ENCODE results near the gene WBP1. TPM values are rescaled to one million over a fixed set of nuclear protein-coding genes. Genes with fewer than 3 reads are reported as not detected.

The WBP1 gene
- total RNA-seq, 1 experiment from 2014 or later = 54.8 TPM

DNA sequence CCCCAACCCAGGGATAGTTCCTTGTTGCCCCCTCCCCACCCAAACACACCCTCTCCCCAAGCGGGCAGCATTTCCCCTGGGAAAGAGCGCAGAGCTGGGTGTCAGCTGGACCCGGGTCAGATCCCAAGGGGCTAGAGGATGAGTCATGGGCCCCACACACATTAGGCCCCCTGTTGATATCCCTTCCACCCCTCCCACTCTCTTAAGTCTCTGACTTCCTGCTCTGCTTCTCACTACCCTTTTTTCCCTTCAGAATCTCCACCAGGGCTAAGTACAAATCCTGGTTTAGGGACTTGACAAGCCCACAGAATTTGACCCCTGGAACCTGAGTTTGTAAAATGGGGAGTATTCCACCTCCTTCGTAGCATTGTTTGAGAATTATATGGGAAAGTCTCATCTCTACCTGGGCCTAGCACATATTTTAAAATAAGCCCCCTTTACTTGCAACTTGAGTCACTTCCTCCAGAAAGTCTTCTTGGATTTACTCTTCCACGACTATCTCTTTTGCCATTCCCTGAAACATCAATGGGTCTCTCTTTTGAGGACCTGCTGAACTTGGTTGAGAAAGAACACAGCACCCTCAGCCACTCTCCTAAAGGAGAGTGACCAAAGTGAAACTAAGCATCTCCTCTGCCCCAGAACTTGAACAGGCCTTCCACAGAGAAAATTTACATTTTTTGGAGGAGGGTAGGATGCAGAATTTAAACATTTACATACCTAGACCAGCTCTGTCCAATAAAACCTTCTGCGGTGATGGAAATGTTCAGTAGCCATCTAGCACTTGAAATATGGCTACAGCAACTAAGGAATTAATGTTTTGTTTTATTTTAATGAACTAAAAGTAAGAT, 21.2 kb upstream of the WBP1 start:
- Histone ChIP-seq H3K4me3 (ENCODE audit: low read depth, low read length) (no peak overlapping the region), H3K9me3 (no peaks in the 10 kb centered on the region), H3K27me3 (replicated peaks; ENCODE audit: control insufficient read depth, insufficient read depth, low read length) (no peaks in the 10 kb centered on the region), H3K36me3 (ENCODE audit: control insufficient read depth, insufficient read depth, low read length) (peaks cover 8% of the 10 kb centered on the region), H3K4me1 (peaks cover 5% of the 10 kb centered on the region; the same call in 1 of the 2 replicates)
- ChIA-PET CTCF (no interaction called here), POLR2A (no interaction called here)
- no TSS peak for BruUV-seq (replicated peaks)
- TF ChIP-seq, protein P1, sequence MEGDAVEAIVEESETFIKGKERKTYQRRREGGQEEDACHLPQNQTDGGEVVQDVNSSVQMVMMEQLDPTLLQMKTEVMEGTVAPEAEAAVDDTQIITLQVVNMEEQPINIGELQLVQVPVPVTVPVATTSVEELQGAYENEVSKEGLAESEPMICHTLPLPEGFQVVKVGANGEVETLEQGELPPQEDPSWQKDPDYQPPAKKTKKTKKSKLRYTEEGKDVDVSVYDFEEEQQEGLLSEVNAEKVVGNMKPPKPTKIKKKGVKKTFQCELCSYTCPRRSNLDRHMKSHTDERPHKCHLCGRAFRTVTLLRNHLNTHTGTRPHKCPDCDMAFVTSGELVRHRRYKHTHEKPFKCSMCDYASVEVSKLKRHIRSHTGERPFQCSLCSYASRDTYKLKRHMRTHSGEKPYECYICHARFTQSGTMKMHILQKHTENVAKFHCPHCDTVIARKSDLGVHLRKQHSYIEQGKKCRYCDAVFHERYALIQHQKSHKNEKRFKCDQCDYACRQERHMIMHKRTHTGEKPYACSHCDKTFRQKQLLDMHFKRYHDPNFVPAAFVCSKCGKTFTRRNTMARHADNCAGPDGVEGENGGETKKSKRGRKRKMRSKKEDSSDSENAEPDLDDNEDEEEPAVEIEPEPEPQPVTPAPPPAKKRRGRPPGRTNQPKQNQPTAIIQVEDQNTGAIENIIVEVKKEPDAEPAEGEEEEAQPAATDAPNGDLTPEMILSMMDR (IDR thresholded peaks at IDR 0.05; ENCODE audit: insufficient read depth in 1 of 2, low read depth in 1 of 2, low read length in 1 of 2, severe bottlenecking in 1 of 2, unreplicated experiment in 1 of 2) = no peak
- H3K4me3 Mint-ChIP-seq (ENCODE audit: unreplicated experiment) = no peak overlapping the region
- DNase-seq = no peak
- no peak overlapping the region for H3K27ac Mint-ChIP-seq (ENCODE audit: unreplicated experiment)
- H3K4me1 Mint-ChIP-seq (ENCODE audit: low read depth, unreplicated experiment) = peaks cover 13% of the 10 kb centered on the region
- intact Hi-C loops (cut with micrococcal nuclease; ENCODE audit: unreplicated experiment) = no loop called here
- H3K36me3 Mint-ChIP-seq (ENCODE audit: insufficient read depth, unreplicated experiment) = peaks cover 56% of the 10 kb centered on the region
- H3K9me3 Mint-ChIP-seq (ENCODE audit: unreplicated experiment) = no peaks in the 10 kb centered on the region
- H3K27me3 Mint-ChIP-seq (ENCODE audit: insufficient read depth, unreplicated experiment) = no peaks in the 10 kb centered on the region

DNA sequence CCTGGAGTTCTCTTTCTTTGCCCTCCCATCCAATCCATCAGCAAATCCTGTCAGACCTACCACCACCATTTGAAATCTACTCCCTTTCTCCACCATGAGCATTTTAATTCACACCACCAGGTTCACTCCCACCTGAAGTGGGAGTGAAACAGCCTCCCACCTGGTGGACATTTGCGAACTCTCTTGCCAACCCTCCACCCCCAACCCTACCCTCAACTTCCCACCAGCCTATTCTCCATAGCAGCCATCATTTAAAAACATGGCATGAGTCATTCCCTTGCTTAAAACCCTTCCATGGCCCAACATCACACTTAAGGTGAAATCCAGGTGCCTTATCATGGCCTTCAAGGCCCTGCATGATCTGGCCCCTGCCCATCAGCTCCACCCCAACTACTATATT, 20.0 kb upstream of the WBP1 start:
- H3K4me1 ChIP-seq = peaks cover 12% of the 10 kb centered on the region; the same call in 1 of the 2 replicates
- Mint-ChIP-seq H3K36me3 (ENCODE audit: insufficient read depth, unreplicated experiment) (peaks cover 53% of the 10 kb centered on the region), H3K4me3 (ENCODE audit: unreplicated experiment) (no peak overlapping the region), H3K27ac (ENCODE audit: unreplicated experiment) (peak overlapping the region; percentile 49), H3K9me3 (ENCODE audit: unreplicated experiment) (no peaks in the 10 kb centered on the region), H3K4me1 (ENCODE audit: low read depth, unreplicated experiment) (peaks cover 13% of the 10 kb centered on the region), H3K27me3 (ENCODE audit: insufficient read depth, unreplicated experiment) (no peaks in the 10 kb centered on the region)
- POLR2A ChIA-PET = interaction anchor here (0.5 kb wide), 1 partner anchor 13 kb away, joined by 5 read pairs; no protein-coding TSS in a partner anchor
- DNase-seq = no peak
- H3K36me3 ChIP-seq (ENCODE audit: control insufficient read depth, insufficient read depth, low read length) = peaks cover 7% of the 10 kb centered on the region
- CTCF ChIA-PET = no interaction called here
- intact Hi-C loops (cut with micrococcal nuclease; ENCODE audit: unreplicated experiment) = no loop called here
- BruUV-seq (replicated peaks) = no TSS peak
- H3K9me3 ChIP-seq = no peaks in the 10 kb centered on the region
- H3K4me3 ChIP-seq (ENCODE audit: low read depth, low read length) = no peak overlapping the region
- TF ChIP-seq, protein P1 (IDR thresholded peaks at IDR 0.05; ENCODE audit: insufficient read depth in 1 of 2, low read depth in 1 of 2, low read length in 1 of 2, severe bottlenecking in 1 of 2, unreplicated experiment in 1 of 2) = no peak
- H3K27me3 ChIP-seq (replicated peaks; ENCODE audit: control insufficient read depth, insufficient read depth, low read length) = no peaks in the 10 kb centered on the region

DNA sequence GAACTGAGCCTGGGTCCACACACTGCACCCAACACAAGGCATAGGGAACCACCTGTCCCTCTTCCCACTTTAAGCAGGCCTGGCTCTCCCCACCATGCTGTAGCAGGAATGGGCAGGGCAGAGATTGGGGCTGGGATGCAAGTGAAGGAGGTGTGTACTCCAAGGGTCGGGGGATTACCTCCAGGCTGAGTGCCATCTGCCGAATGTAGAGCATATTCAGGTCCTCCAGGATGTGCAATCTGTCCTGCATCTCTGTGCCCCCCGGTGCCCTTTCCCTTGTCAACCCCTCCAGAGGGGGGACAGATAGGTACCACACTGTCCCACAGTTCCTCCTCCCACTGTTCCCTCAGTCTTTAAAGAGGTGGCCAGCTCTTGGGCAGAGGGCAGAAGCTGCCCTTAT, 18.9 kb upstream of the WBP1 start:
- BruUV-seq (replicated peaks) = no TSS peak
- H3K4me3 ChIP-seq (ENCODE audit: low read depth, low read length) = peak overlapping the region; percentile 94
- peak overlapping the region; percentile 49 for H3K27ac Mint-ChIP-seq (ENCODE audit: unreplicated experiment)
- TF ChIP-seq, protein P1 (IDR thresholded peaks at IDR 0.05; ENCODE audit: insufficient read depth in 1 of 2, low read depth in 1 of 2, low read length in 1 of 2, severe bottlenecking in 1 of 2, unreplicated experiment in 1 of 2) = no peak
- peaks cover 53% of the 10 kb centered on the region for H3K36me3 Mint-ChIP-seq (ENCODE audit: insufficient read depth, unreplicated experiment)
- no peaks in the 10 kb centered on the region for H3K9me3 Mint-ChIP-seq (ENCODE audit: unreplicated experiment)
- ChIA-PET POLR2A (no interaction called here), CTCF (no interaction called here)
- H3K9me3 ChIP-seq = no peaks in the 10 kb centered on the region
- peak overlapping the region; percentile 97 for H3K4me3 Mint-ChIP-seq (ENCODE audit: unreplicated experiment)
- peaks cover 7% of the 10 kb centered on the region for H3K36me3 ChIP-seq (ENCODE audit: control insufficient read depth, insufficient read depth, low read length)
- peaks cover 13% of the 10 kb centered on the region for H3K4me1 Mint-ChIP-seq (ENCODE audit: low read depth, unreplicated experiment)
- intact Hi-C loops (cut with micrococcal nuclease; ENCODE audit: unreplicated experiment) = no loop called here
- H3K4me1 ChIP-seq = peaks cover 18% of the 10 kb centered on the region; the same call in 1 of the 2 replicates
- DNase-seq = no peak
- H3K27me3 Mint-ChIP-seq (ENCODE audit: insufficient read depth, unreplicated experiment) = no peaks in the 10 kb centered on the region
- H3K27me3 ChIP-seq (replicated peaks; ENCODE audit: control insufficient read depth, insufficient read depth, low read length) = no peaks in the 10 kb centered on the region

All from Caco-2 (cell line).